Globus pallidus (tissue), 1 donor: ENCODE data around the gene AP1S2.
A peak's percentile ranks its signal among the peaks of the same experiment; 100 is the strongest.
"Not testable (repeated sequence)": the region's sequence is repeated elsewhere in the genome, so short reads cannot be mapped to it uniquely, and the experiment has no call there.

ENCODE experiments used
- DNase-seq: peaks from one replicate; pipeline ENCODE4 v3.0.0-alpha.2; 2015; ENCODE audit warnings: low spot score

Gene AP1S2

DNA sequence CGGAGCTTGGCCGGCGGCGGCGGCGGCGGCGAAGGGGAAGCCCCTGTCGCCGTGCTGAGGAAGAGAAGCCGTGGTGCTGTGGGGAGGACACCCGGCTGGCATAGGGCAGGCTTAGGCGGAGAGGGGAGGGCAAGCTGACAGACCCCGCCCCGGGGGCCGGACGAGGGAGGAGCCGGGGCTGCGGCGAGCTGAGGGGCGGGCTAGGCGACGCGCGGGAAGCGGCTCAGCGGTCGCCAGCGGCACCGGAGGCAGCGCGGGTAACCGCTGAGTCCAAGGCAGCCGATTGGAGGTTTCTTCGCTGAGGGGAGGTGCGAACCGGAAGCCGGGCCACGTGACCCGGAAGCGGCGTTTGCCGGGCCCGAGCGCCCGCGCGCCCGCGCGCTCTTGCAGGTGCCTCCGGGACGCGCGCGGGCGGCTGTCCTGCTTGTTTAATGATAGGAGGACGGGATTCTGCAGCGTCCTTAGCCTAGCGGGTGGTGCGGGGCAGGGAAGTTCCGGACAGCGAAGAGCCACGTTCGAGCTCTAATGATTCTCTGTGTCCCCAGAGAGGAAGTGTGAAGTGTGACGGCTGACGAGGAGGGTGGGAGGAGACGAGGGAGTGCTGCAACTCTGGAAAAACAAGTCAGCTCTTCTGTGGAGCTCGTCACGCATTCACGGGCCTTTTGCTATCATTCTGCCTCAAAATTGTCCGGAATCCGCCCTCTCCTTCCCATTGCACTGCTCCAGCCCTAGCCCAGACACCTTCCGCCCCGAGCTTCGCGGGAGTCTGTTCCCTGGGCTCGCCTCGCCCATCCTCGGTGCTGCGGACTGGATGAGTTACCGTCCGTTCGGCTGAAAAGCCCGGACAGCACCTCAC, at the start of gene AP1S2:
Gene AP1S2 (minus strand): TSS at position 102 of the 856 bp plus-strand sequence. CDS start 2,289 bp downstream, outside the sequence.
- DNase-seq, result peak; percentile 95

DNA sequence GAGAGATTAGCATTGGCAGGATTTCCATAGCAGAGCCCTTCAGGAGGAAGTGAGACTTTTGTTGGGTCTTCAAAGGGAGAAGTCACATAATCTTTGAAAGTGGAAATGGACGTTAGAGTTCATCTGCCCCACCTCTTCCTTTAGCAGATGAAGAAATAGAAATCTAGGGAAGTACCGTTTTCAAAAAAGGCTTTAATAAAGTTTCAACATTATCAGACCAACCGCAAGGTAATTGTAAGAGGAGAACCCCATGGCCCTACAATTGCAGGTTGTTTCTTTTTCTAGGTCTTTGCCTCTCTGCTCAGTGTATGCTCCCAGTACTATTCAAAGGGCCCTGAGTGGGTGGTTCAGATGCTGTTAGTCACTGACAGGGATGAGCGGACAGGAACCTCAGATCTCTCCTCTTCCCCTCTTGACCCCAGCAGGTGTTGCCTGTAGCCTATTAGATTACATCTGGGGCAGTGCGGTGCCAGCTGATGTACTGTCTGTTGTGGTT, 48.6 kb upstream of the AP1S2 start:
- peak; percentile 16 for DNase-seq

DNA sequence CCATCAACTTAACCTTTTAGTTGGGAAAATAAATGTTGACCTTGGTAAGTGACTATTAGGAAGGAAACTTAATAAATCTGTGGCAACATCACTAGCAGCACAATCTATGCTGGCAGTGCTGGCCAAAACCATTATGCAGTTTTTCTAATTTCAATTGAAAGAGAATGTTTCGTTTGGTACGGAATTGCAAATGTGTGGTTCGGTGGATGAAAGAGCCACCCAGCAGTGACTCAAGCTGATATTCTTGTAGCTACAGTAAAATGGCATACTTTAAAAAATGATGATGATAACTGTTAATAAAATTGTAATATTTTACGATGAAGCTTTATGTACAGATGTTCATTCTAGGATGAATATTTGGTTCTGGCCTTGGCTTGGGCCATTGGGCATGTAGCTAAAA, 40.7 kb upstream of the AP1S2 start:
- DNase-seq, result no peak

- DNase-seq, result no peak
These were observed 40.1 kb upstream of the AP1S2 start for GRCh38 chrX:15894724-15895123.

DNA sequence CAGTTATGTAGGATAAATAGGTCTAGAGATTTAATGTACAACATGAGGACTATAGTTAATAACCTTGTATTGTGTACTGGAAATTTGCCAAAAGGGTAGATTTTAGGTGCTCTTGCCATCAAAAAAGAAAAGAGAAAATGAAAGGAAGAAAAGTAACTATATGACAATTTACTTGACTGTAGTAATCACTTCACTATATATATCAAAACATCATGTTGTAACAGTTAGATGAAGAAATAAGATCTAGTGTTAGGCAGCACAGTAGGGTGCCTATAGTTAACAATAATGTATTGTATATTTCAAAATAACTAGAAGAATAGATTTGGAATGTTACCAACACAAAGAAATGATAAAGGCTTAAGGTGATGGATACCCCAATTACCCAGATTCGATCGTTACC, 35.9 kb upstream of the AP1S2 start:
- no peak for DNase-seq

GRCh38 chrX:15888062-15888461, 33.4 kb upstream of the AP1S2 start:
- DNase-seq, result no peak

GRCh38 chrX:15883540-15883863, 28.9 kb upstream of the AP1S2 start:
- no peak for DNase-seq

- DNase-seq, result no peak
These were observed 28.3 kb upstream of the AP1S2 start for GRCh38 chrX:15882704-15883539.

- DNase-seq, result no peak
These were observed 26.8 kb upstream of the AP1S2 start for GRCh38 chrX:15881381-15881897.

DNA sequence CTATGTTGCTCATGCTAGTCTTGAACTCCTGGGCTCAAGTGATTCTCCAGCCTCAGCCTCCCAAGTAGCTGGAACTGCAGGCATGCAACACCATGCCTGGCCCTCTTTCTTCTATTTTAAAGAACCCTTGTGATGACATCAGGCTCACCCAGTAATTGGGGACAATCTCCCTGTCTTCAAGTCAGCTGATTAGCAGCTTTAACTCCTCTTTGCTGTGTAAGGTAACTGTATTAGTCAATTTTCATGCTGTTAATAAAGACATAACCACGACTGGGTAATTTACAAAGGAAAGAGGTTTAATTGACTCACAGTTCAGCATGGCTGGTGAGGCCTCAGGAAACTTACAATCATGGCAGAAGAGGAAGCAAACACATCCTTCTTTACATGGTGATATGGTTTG, 23.3 kb upstream of the AP1S2 start:
- not testable (repeated sequence) for DNase-seq

- no peak for DNase-seq
These were observed 22.8 kb upstream of the AP1S2 start for GRCh38 chrX:15877380-15877779.

- no peak for DNase-seq
These were observed 20.1 kb upstream of the AP1S2 start for GRCh38 chrX:15874672-15875071.

DNA sequence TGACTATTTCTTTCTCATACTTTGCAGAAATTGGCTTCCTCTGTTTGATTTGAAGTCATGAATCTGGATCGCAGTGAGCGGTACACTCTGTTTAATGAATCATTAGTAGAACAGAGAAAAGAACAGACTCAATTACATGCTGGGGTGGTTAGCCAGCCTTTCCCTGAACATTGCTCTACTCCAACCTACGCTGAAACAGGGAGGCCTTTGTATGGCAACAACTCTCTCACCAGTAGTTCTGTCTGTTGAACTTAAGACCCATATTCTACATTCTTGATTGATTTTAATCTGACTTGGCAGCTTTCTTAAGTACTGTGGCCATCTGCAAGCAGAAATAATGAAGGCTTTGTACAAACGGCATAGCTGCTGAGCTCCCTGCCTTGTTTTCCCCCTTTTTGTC, 19.0 kb upstream of the AP1S2 start:
- DNase-seq, result no peak

- DNase-seq, result no peak
These were observed 15.7 kb upstream of the AP1S2 start for GRCh38 chrX:15870310-15870709.

DNA sequence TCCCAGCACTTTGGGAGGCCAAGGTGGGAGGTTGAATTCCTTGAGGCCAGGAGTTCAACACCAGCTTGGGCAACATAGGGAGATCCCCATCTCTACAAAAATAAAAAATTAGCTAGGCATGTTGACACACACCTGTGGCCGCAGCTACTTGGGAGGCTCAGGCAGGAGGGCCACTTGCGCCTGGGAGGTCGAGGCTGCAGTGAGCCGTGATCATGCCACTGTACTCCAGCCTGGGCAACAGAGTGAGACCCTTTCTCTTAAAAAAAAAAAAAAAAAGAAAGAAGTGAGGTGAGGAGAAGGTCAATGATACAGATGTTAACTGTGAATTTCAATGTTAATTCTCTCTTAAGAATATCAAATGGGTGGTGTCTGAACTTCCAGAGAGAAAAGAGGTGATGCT, 15.1 kb upstream of the AP1S2 start:
- DNase-seq, result no peak

DNA sequence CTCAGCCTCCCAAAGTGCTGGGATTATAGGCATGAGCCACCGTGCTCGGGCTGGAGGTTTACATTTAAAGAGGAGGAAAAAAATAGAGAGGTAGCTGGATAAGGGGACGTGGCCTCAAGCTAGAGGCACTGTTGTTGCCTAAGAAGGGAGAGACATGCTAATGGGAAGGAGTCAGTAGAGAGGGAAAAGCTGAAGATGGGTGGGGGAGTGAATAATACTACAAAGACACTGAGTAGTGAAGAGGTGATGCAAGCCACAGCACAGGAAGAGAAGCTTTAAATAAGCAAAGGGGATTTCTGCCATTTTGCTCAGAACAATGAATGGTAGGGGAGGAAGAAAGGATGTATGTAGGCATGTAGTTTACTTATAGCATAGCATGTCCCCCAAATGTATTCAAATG, 11.5 kb upstream of the AP1S2 start:
- DNase-seq, result no peak

DNA sequence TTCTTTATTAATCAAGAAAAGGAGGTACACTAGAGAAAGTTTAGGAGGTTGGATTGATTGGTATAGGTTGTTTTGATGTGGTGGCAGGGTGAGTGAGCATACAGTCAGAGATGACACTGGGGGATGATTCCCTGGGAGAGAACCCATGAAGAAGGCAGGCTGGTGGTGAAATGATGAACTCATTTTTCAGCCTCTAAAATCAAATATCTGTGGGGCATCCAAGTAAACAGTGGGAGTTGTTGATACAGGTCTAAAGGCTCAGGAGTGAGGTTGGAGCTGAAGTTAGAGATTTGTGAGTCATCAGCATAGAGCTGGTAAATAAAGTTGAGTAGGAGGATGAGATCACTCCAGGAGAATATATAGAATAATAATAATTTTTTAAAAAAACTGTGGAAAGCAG, 10.0 kb upstream of the AP1S2 start:
- DNase-seq, result no peak

- DNase-seq, result no peak
These were observed 9.4 kb upstream of the AP1S2 start for GRCh38 chrX:15864023-15864422.

DNA sequence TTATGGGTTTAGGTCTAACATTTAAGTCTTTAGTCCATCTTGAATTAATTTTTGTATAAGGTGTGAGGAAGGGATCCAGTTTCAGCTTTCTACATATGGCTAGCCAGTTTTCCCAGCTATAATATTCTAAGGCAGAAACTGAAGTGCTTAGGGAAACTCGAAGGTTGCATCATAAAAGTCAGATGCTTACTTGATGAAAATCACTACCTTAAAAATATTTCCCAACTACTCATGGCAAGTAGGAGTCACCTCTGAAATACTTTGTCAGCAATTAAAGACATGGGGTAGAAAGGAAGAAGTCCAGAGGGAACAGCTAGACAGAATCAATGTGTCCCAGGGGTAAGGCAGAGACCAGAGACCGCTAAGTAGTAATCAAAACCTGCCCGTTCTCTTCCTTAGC, 6.3 kb upstream of the AP1S2 start:
- DNase-seq, result no peak

DNA sequence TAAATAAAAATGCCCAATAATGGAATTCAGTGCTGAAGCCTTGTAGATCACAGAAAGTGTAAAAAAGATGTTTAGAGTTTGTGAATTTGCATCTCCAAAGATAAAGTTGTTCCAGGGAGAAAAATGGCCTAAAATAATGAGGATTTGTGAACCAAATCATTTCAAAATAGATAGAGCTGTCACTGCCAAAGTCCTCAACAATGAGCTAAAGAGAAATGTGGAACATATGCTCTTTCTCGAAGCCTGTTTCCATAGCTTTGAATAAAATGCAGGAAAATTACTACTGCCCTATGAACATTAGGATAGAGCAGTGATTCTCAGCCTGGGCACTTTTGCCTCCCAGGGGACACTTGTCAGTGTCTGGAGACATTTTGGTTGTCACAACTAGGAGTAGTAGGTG, 3.4 kb upstream of the AP1S2 start:
- no peak for DNase-seq

- DNase-seq, result no peak
These were observed 2.0 kb upstream of the AP1S2 start for GRCh38 chrX:15856636-15857035.

DNA sequence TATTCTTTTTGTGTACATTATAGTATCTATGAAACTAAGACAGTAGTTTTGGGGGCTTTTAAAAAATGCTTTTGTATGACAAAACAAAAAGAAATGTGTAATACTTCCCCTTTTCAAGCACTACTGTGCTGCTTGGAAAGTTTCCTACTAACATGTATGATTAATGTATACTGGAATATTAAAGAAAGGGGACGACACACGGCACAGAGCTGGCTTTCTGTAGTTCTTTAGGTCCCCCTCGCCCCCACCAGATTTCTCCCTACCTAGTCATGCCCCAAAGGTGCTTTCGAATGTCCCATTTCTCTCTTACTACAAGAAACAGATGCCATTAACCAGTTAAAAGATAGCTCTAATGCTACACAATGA, 1.6 kb upstream of the AP1S2 start:
- no peak for DNase-seq
